ENCODE data around the gene C7orf33.

DNA sequence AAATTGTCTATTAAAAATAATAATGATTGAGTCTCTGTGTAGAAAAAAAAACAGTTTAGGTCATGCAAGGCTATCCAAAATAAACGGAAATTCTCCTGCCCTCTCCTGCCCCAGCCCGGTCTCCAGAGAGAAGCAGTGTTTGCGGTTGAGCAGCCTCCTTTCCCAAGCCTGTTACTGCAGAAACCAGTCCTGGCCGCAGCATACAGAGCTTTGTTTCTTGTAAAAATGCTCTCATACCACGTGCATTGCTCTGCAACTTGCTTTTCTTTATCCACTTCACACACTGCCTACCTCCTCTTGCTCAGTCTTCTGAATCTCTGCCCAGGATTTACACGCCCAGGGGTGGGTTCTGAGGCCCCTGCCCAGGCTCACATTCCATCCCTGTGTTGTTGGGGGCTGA lies 73.8 kb downstream of the C7orf33 start:
- TF ChIP-seq CTCF (IDR thresholded peaks at IDR 0.05; ENCODE audit: poor library complexity, severe bottlenecking) (no peak), EZH2 (IDR thresholded peaks at IDR 0.05; ENCODE audit: borderline replicate concordance, insufficient read depth, low read length, poor library complexity, severe bottlenecking) (no peak), POLR2AphosphoS5 (IDR thresholded peaks at IDR 0.05) (no peak), TAF1 (IDR thresholded peaks at IDR 0.05; ENCODE audit: low read depth) (no peak)

All from neural cell (in vitro differentiated cells).